Endothelial cell of coronary artery (primary cell): Measurements from ENCODE around the gene CRB1. TPM values are rescaled to one million over a fixed set of nuclear protein-coding genes. Genes with fewer than 3 reads are reported as not detected.

Experiments used
- total RNA-seq: library from RNA; depleted of rRNA; stranded (reverse); fragments of >200 nt; gene quantifications from 2 replicates; pipeline ENCODE4 v1.2.3, GENCODE V29; 2014

Gene CRB1
- not detected in 2 replicates for total RNA-seq

GRCh38 chr1:197268012-197268411 is at the start of gene CRB1:
Gene CRB1, plus strand, starts transcription at chr1:197268252. Its CDS starts 161 bp downstream, at chr1:197268413.

Other genes starting within 250 kb of the CRB1 start
- not detected in 2 replicates for gene F13B, start 201.0 kb upstream of the CRB1 start, total RNA-seq
- gene ASPM, start 121.6 kb upstream of the CRB1 start, total RNA-seq = 12.6 and 32.9 TPM in 2 replicates
- gene ZBTB41, start 67.0 kb upstream of the CRB1 start, total RNA-seq = 5.3 and 8.1 TPM in 2 replicates